HL-60 (cell line): Measurements from ENCODE around the gene TRABD2B.

ENCODE experiments used
- DNase-seq, 2 experiments: peaks; one replicate each; pipeline ENCODE4 v3.0.0-alpha.2; 2010 to 2020; ENCODE audit warnings: low read depth in 1 of 2, low spot score in 1 of 2
- H3K27ac ChIP-seq: fragments of 250-450 bp; sonication (Bioruptor Pico); replicated peaks from 2 replicates; pipeline ENCODE4 v1.5.1; 2020; ENCODE audit warnings: mild to moderate bottlenecking, moderate library complexity
- H3K27me3 ChIP-seq: fragments of 250-450 bp; sonication (Bioruptor Pico); 2 replicates; pipeline ENCODE4 v1.5.1; 2021; ENCODE audit warnings: mild to moderate bottlenecking, moderate library complexity; ENCODE audit not compliant: insufficient read depth, poor library complexity, severe bottlenecking
- H3K4me3 ChIP-seq: replicated peaks from 2 replicates; pipeline ENCODE4 v1.5.1; 2011; ENCODE audit warnings: mild to moderate bottlenecking, control low read depth, low read length; ENCODE audit not compliant: insufficient read depth
- CTCF ChIP-seq: IDR thresholded peaks from one replicate; pipeline ENCODE4 v1.5.1; 2011; ENCODE audit warnings: low read length, control low read depth, inconsistent platforms; ENCODE audit not compliant: insufficient read depth
- GABPA ChIP-seq: IDR thresholded peaks from 2 replicates; pipeline ENCODE4 v1.6.1; 2012; ENCODE audit warnings: low read depth
- POLR2AphosphoS5 ChIP-seq: IDR thresholded peaks from 2 replicates; pipeline ENCODE4 v1.6.1; 2012; ENCODE audit warnings: low read depth
- REST ChIP-seq: IDR thresholded peaks from 2 replicates; pipeline ENCODE4 v1.6.1; 2012; ENCODE audit warnings: low read depth; ENCODE audit not compliant: insufficient replicate concordance
- SPI1 ChIP-seq: IDR thresholded peaks from 2 replicates; pipeline ENCODE4 v1.6.1; 2012; ENCODE audit warnings: low read depth, mild to moderate bottlenecking, borderline replicate concordance

TRABD2B gene

GRCh38 chr1:48036710-48037355 is 39.6 kb upstream of the TRABD2B start:
- no peak for DNase-seq
- H3K4me3 ChIP-seq = no peak overlapping the region

GRCh38 chr1:48035371-48036141 is 38.4 kb upstream of the TRABD2B start:
- TF ChIP-seq SPI1 (no peak), GABPA (no peak), CTCF (no peak), REST (no peak), POLR2AphosphoS5 (no peak)
- no peak for DNase-seq
- Histone ChIP-seq H3K4me3 (no peak overlapping the region), H3K27me3 (no peaks in the 10 kb centered on the region), H3K27ac (no peak overlapping the region)

More at GRCh38 chr1:48036710-48037355, 39.6 kb upstream of the TRABD2B start:
- Histone ChIP-seq H3K27ac (no peak overlapping the region), H3K27me3 (no peaks in the 10 kb centered on the region)
- TF ChIP-seq CTCF (no peak), GABPA (no peak), SPI1 (no peak), POLR2AphosphoS5 (no peak), REST (no peak)

GRCh38 chr1:48033495-48034045 is 36.4 kb upstream of the TRABD2B start:
- H3K27me3 ChIP-seq = no peaks in the 10 kb centered on the region
- H3K27ac ChIP-seq = no peak overlapping the region
- H3K4me3 ChIP-seq = no peak overlapping the region
- no peak for TF ChIP-seq POLR2AphosphoS5
- no peak for TF ChIP-seq GABPA
- no peak for TF ChIP-seq SPI1
- TF ChIP-seq CTCF = no peak
- DNase-seq = no peak
